A673 (cell line): ENCODE measurements around the gene ALDH3B1. TPM values are rescaled to one million over a fixed set of nuclear protein-coding genes. Genes with fewer than 3 reads are reported as not detected.

Experiments used
- BruUV-seq: library from RNA; stranded (reverse); fragments of 400-500 nt; replicated peaks from 2 replicates; lab custom pipeline; 2021; lab: Mats Ljungman, UMichigan
- CTCF ChIA-PET: fragments of 300-600 bp; sonication (Branson Sonifier 250); formaldehyde crosslinking; loops from one replicate; lab custom pipeline; 2022; ENCODE audit warnings: antibody characterized with exemption; lab: Charles Lee
- POLR2A ChIA-PET: fragments of 300-600 bp; sonication (Branson Sonifier 250); formaldehyde crosslinking; loops from one replicate; lab custom pipeline; 2022; ENCODE audit warnings: antibody characterized with exemption; ENCODE audit not compliant: low non-redundant PET; lab: Charles Lee
- DNase-seq: peaks from one replicate; pipeline ENCODE4 v3.0.0-alpha.2; 2015; ENCODE audit warnings: low spot score
- H3K27ac ChIP-seq: fragments of 200-600 bp; sonication (generic); 2 replicates; pipeline ENCODE4 v1.5.1; 2016; ENCODE audit warnings: mixed run types, low read depth, mild to moderate bottlenecking, mixed read lengths, antibody characterized with exemption, low read length; ENCODE audit not compliant: poor library complexity, severe bottlenecking
- H3K27me3 ChIP-seq: fragments of 200-600 bp; sonication (generic); replicated peaks from 2 replicates; pipeline ENCODE4 v1.6.1; 2017; ENCODE audit warnings: mixed run types, low read depth, mild to moderate bottlenecking, mixed read lengths, antibody characterized with exemption, low read length; ENCODE audit not compliant: insufficient read depth, poor library complexity
- H3K36me3 ChIP-seq: fragments of 200-600 bp; sonication (generic); 2 replicates; pipeline ENCODE4 v1.6.1; 2016; ENCODE audit warnings: mixed run types, mild to moderate bottlenecking, mixed read lengths, antibody characterized with exemption, low read length; ENCODE audit not compliant: insufficient read depth, poor library complexity, severe bottlenecking
- H3K4me1 ChIP-seq: fragments of 200-600 bp; sonication (generic); 2 replicates; pipeline ENCODE4 v1.6.1; 2017; ENCODE audit warnings: mixed run types, mild to moderate bottlenecking, mixed read lengths, antibody characterized with exemption, low read length; ENCODE audit not compliant: insufficient read depth, poor library complexity, severe bottlenecking
- H3K4me3 ChIP-seq: fragments of 200-600 bp; sonication (generic); 2 replicates; pipeline ENCODE4 v1.5.1; 2016; ENCODE audit warnings: low read depth, mixed run types, mild to moderate bottlenecking, mixed read lengths, low read length; ENCODE audit not compliant: poor library complexity, severe bottlenecking
- H3K9me3 ChIP-seq: fragments of 200-600 bp; sonication (generic); 2 replicates; pipeline ENCODE4 v1.6.1; 2016; ENCODE audit warnings: mixed run types, low read depth, mild to moderate bottlenecking, mixed read lengths, antibody characterized with exemption, low read length; ENCODE audit not compliant: poor library complexity, severe bottlenecking
- CTCF ChIP-seq: fragments of 300-800, 200-600 bp; sonication (generic); conservative IDR thresholded peaks from 2 replicates; pipeline ENCODE4 v1.5.1; 2017; ENCODE audit warnings: low read depth, mild to moderate bottlenecking, antibody characterized with exemption, low read length, moderate library complexity, mixed read lengths
- EZH2 ChIP-seq: fragments of 200-600 bp; sonication (generic); IDR thresholded peaks from 2 replicates; pipeline ENCODE4 v1.6.1; 2017; ENCODE audit warnings: borderline replicate concordance, low read depth, mild to moderate bottlenecking, mixed read lengths, antibody characterized with exemption, low read length; ENCODE audit not compliant: poor library complexity, severe bottlenecking
- intact Hi-C: fragments of 100-400 bp; cut with micrococcal nuclease; formaldehyde crosslinking; loops from one replicate; pipeline ENCODE4 v1.10.0; 2022; ENCODE audit not compliant: unreplicated experiment
- total RNA-seq: library from RNA; stranded (reverse); gene quantifications from 2 replicates; pipeline ENCODE4 v1.2.3, GENCODE V29; 2021

ALDH3B1 gene
- total RNA-seq, 1 experiment from 2014 or later = not detected

GRCh38 chr11:68036717-68037239, 26.7 kb downstream of the ALDH3B1 start:
- no TSS peak for BruUV-seq
- POLR2A ChIA-PET = no interaction called here
- H3K4me3 ChIP-seq = no peak overlapping the region
- no peak for DNase-seq
- peaks cover 21% of the 10 kb centered on the region for H3K36me3 ChIP-seq
- H3K27me3 ChIP-seq = no peaks in the 10 kb centered on the region
- no peaks in the 10 kb centered on the region for H3K9me3 ChIP-seq
- no peak for TF ChIP-seq EZH2
- no peak for TF ChIP-seq CTCF
- H3K4me1 ChIP-seq = peaks cover 30% of the 10 kb centered on the region
- intact Hi-C loops = loop anchor here (10.0 kb wide), 1 partner anchor 168 kb away; no protein-coding TSS in a partner anchor
- CTCF ChIA-PET = no interaction called here
- H3K27ac ChIP-seq = no peak overlapping the region

- no TSS peak for BruUV-seq
- ChIA-PET POLR2A (no interaction called here), CTCF (no interaction called here)
- Histone ChIP-seq H3K9me3 (no peaks in the 10 kb centered on the region), H3K36me3 (peaks cover 19% of the 10 kb centered on the region), H3K27me3 (no peaks in the 10 kb centered on the region), H3K27ac (peak overlapping the region; percentile 60), H3K4me3 (no peak overlapping the region), H3K4me1 (peaks cover 26% of the 10 kb centered on the region)
- intact Hi-C loops = loop anchor here (10.0 kb wide), 1 partner anchor 167 kb away; no protein-coding TSS in a partner anchor
- TF ChIP-seq EZH2 = no peak
- TF ChIP-seq CTCF = no peak
- DNase-seq = no peak
Observed at GRCh38 chr11:68037411-68038225, 27.5 kb downstream of the ALDH3B1 start.

GRCh38 chr11:68038226-68038717, 28.1 kb downstream of the ALDH3B1 start:
- no peak for TF ChIP-seq EZH2
- TF ChIP-seq CTCF = no peak
- H3K27ac ChIP-seq = peak overlapping the region; percentile 60
- H3K9me3 ChIP-seq = no peaks in the 10 kb centered on the region
- intact Hi-C loops = loop anchor here (10.0 kb wide), 1 partner anchor 167 kb away; no protein-coding TSS in a partner anchor
- POLR2A ChIA-PET = no interaction called here
- H3K36me3 ChIP-seq = peaks cover 13% of the 10 kb centered on the region
- peaks cover 26% of the 10 kb centered on the region for H3K4me1 ChIP-seq
- no peak for DNase-seq
- peak overlapping the region; percentile 46 for H3K4me3 ChIP-seq
- CTCF ChIA-PET = no interaction called here
- no peaks in the 10 kb centered on the region for H3K27me3 ChIP-seq
- BruUV-seq = no TSS peak
